HPDE6-E6E7 (cell line): ENCODE results near the gene CRHR1.
"Not testable (repeated sequence)": the region's sequence is repeated elsewhere in the genome, so short reads cannot be mapped to it uniquely, and the experiment has no call there.

ENCODE experiments used
- DNase-seq: peaks from one replicate; pipeline ENCODE4 v3.0.0; 2011; ENCODE audit warnings: missing footprints; ENCODE audit errors: extremely low spot score

Gene CRHR1

DNA sequence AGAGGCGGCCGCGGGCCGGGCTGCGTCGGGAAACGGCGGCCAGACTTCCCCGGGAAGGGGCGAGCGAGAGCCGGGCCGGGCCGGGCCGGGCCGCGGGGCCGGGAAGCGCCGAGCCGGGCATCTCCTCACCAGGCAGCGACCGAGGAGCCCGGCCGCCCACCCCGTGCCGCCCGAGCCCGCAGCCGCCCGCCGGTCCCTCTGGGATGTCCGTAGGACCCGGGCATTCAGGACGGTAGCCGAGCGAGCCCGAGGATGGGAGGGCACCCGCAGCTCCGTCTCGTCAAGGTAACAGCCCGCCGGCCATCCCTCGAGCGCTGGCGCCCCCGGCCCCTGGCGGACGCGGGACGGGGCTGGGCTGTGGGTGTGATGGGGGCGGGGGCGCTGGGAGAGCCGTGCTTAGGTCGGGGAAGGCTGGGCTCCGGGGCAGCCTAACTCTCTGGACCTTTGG lies at the start of gene CRHR1:
Gene CRHR1, plus strand, starts transcription at position 28 of the 448 bp plus-strand sequence. Its CDS starts 225 bp downstream, at position 253.
- DNase-seq: no peak

DNA sequence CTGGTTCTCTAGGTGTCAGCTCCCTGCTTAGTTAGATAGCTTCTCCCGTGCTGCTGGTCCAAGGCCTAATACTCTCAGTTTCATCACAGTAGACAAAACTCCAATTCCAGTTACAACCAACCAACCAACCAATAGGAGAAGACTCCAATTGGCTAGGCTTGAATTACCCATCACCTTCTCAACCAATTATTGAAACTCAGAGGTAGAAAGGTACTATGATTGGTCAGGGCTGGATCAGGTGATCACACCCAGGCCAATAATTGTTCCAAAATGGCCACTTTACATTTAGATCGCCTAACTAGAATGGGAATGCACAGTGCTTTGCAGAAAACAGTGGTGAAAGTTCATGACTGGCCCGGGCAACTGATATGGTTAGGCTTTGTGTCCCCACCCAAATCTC lies 49.5 kb upstream of the CRHR1 start:
- DNase-seq: no peak

GRCh38 chr17:45735488-45735887 lies 48.6 kb upstream of the CRHR1 start:
- DNase-seq: no peak

- DNase-seq: no peak
These were observed 44.3 kb upstream of the CRHR1 start for GRCh38 chr17:45739786-45740185.

- DNase-seq: peak; percentile 14
These were observed 43.4 kb upstream of the CRHR1 start for GRCh38 chr17:45740553-45741330.

DNA sequence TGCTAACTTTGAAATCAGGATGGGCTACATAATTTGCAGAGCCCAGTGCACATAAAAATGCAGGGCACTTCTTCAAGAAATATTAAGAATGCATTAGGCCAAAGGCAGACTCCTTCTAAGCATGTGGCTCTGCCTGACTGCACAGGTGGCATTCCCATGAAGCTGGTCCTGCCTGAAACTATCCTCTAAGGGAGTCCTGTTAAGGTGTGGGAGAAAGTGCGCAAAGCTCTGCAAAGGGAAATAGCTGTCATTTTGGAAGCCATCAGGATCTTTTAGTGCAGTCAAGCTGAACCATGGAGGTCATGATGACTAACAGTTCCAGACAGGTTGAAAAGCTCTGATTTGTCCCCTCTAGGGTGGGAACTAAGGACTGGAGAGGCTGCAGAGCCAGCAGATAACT lies 41.9 kb upstream of the CRHR1 start:
- no peak for DNase-seq

GRCh38 chr17:45743626-45744326 lies 40.3 kb upstream of the CRHR1 start:
- no peak for DNase-seq

GRCh38 chr17:45744826-45745225 lies 39.3 kb upstream of the CRHR1 start:
- not testable (repeated sequence) for DNase-seq

DNA sequence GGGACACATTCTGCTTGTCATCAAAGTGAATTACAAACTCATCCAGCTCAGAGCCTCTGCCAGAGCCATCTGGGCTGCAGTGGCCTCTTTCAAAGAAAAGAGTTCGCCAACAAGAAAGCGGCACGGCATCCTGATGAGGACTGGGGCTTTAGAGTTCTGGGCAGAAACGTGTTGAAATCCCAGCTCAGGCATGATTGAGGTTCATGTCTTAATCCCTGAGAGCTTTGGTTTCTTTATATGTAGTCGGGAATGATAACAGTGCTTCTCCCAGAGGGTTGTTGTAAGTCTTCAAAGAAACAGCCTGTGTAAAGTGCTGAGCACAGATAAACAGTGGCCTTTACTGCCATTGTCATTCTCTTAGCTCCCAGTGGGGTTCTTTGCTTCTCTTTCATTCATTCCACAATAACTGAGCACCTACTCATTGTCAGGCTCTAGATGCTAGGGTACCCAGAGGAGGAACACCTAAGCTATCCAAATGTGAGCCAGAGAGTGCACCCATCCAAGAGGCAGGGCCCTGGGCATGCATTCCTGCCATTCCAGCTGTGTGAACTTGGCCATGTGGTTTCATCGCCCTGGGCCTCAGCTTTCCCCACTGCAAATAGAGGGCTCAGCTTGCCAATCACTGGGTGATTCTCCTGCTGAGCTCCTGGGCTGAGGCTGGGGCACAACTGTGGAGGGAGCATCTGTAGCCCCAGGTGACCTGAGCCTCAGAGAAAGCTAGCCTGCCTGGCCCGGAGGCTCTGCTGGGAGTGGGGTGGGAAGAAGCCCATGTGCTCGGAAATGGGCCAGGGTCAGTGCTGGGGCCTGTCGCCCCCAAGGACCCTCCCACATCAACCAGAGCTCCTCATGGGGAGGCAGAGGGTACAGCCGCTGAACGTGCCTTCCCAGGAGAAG lies 38.3 kb upstream of the CRHR1 start:
- no peak for DNase-seq

DNA sequence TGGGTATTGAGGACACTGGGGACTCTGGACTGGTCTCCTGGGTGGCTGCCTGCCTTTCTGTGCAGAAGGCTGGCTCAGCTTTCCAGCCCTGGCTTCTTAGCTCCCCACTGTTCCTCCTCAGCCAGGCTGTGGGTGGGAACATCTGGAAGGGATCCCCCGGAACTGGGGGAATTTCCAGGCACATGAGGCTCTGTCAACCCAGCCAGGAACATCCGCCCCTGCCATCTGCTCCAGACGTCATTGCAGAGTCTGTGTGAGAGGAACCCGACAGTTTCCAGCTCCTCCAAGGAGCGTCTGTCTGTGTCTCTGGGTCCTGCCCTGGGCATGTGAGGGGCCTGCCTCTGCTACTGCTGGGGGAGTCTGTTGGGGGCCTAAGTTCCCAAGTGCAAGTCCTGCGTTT lies 36.2 kb upstream of the CRHR1 start:
- DNase-seq: no peak

- DNase-seq: no peak
These were observed 35.3 kb upstream of the CRHR1 start for GRCh38 chr17:45748731-45749310.

GRCh38 chr17:45749831-45750335 lies 34.2 kb upstream of the CRHR1 start:
- DNase-seq: no peak

DNA sequence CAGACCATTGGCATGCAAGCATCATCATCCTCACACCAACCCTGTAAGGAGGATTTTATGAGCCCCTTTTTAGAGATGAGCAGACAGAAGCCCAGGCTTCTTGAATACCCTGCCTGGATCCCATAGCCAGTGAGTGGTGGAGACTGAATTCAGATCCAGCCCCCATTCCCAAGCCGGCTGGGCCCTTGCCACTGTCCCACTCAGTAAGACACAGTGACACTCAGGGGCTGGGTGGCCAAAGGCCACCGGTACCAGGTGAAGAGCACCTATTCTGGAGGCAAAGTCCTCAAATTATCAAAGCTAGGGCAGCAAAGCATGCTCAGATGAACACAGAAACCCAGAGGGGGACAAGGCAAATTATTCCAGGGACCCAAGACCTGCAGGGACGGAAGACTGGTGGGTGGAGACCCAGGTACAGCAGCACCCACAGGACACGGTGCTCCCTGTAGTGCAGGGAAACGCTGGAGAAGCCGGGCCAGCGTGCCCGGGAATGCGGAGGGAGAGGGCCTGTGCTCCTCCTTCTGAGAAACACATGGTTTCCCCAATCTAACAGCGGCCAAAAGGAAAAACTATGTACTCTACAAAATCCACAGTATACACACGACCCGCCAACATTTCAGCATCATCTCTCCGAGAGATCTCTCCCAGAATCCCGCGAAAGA lies 33.2 kb upstream of the CRHR1 start:
- no peak for DNase-seq

DNA sequence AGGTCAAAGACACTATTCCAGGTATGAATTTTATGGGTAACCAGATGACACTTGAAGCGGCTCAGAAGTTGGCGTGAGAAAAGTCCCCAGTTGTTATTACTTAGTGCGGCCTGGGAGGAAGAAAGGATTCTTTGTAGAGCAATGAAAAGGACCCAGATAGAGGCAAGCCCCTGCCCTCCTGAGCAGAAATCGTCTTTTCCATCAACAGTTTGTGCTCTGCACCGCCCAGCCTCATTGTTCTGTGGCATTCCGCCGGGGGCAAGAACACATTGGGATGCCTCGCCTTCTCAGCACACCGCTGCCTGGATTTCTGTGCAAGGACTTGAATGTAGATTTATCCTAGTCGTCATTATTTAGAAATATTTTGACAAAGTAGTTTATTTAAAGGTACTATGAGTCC lies 32.7 kb upstream of the CRHR1 start:
- DNase-seq: no peak

GRCh38 chr17:45752246-45752645 lies 31.9 kb upstream of the CRHR1 start:
- DNase-seq: no peak

DNA sequence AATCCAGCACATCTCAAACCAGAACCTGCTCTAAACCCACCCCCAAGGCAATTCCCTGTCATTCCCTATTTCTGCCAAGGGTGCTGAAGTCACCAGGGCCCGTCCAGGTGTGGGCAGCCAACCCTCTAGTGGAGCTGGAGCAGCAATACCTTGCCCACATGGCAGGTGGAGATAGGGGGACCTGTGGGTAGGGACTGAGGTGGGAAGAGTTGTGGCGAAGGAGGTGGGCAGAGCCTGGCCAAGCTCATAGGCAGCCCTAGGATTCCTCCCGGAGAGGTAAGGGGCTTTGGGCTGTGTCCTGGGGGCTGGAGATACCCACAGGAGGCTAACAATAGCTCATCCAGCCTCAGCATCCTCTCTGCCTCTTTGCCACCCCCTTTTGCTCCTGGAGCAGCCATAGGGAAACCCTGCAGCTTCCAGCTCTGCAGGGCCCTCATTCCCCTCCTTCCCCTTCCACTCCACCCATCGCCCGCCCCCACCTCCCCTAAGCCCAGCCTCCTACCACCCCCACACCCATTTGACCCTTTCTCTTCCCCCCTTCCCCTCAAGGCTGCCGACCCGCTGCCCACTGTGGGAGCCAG lies 30.4 kb upstream of the CRHR1 start:
- no peak for DNase-seq

- no peak for DNase-seq
These were observed 29.1 kb upstream of the CRHR1 start for GRCh38 chr17:45755050-45755449.

GRCh38 chr17:45756266-45756991 lies 27.7 kb upstream of the CRHR1 start:
- no peak for DNase-seq

GRCh38 chr17:45757431-45758218 lies 26.5 kb upstream of the CRHR1 start:
- no peak for DNase-seq
